OCI-LY1 (cell line): ENCODE results near the gene UGCG.
A peak's percentile ranks its signal among the peaks of the same experiment; 100 is the strongest.

Source experiments
- H2AFZ ChIP-seq: fragments of 200-600 bp; sonication (generic), shearing (Covaris generic); 2 replicates; pipeline ENCODE4 v1.6.0; 2014; ENCODE audit warnings: antibody characterized with exemption, mild to moderate bottlenecking, low read length
- H3F3A ChIP-seq: fragments of 200-600 bp; sonication (generic), shearing (Covaris generic); 2 replicates; pipeline ENCODE4 v1.6.0; 2014; ENCODE audit warnings: mild to moderate bottlenecking, antibody characterized with exemption, low read length, moderate library complexity; ENCODE audit not compliant: insufficient read depth
- H3K27ac ChIP-seq: fragments of 200-600 bp; sonication (generic); 2 replicates; pipeline ENCODE4 v1.5.1; 2014; ENCODE audit warnings: low read length, mixed run types, mild to moderate bottlenecking, low read depth; ENCODE audit not compliant: poor library complexity, severe bottlenecking
- H3K27me3 ChIP-seq: fragments of 200-600 bp; sonication (generic); 2 replicates; pipeline ENCODE4 v1.6.0; 2014; ENCODE audit warnings: antibody characterized with exemption, mild to moderate bottlenecking, low read length, moderate library complexity; ENCODE audit not compliant: insufficient read depth
- H3K36me3 ChIP-seq: fragments of 200-600 bp; sonication (generic); 2 replicates; pipeline ENCODE4 v1.6.1; 2014; ENCODE audit warnings: mild to moderate bottlenecking, antibody characterized with exemption, low read length, moderate library complexity, mixed read lengths; ENCODE audit not compliant: insufficient read depth
- H3K4me1 ChIP-seq: fragments of 200-600 bp; sonication (generic); 2 replicates; pipeline ENCODE4 v1.5.1; 2014; ENCODE audit warnings: mild to moderate bottlenecking, low read length, moderate library complexity; ENCODE audit not compliant: insufficient read depth, severe bottlenecking
- H3K4me2 ChIP-seq: fragments of 200-600 bp; sonication (generic), shearing (Covaris generic); 2 replicates; pipeline ENCODE4 v1.6.1; 2014; ENCODE audit warnings: low read length
- H3K4me3 ChIP-seq: fragments of 200-600 bp; sonication (generic); 2 replicates; pipeline ENCODE4 v1.5.1; 2014; ENCODE audit warnings: low read length, low read depth, mild to moderate bottlenecking, mixed read lengths; ENCODE audit not compliant: poor library complexity, severe bottlenecking
- H3K79me2 ChIP-seq: fragments of 200-600 bp; shearing (Covaris generic); 2 replicates; pipeline ENCODE4 v1.6.1; 2016; ENCODE audit warnings: mixed run types, low read length, mixed read lengths; ENCODE audit not compliant: insufficient read depth
- H3K9ac ChIP-seq: fragments of 200-600 bp; sonication (generic), shearing (Covaris generic); 2 replicates; pipeline ENCODE4 v1.6.1; 2014; ENCODE audit warnings: mild to moderate bottlenecking, low read length, mixed read lengths
- H3K9me2 ChIP-seq: fragments of 200-600 bp; sonication (generic), shearing (Covaris generic); 2 replicates; pipeline ENCODE4 v1.6.1; 2014; ENCODE audit warnings: low read depth, mild to moderate bottlenecking, low read length, mixed read lengths
- H3K9me3 ChIP-seq: fragments of 200-600 bp; shearing (Covaris generic); 2 replicates; pipeline ENCODE4 v1.6.1; 2014; ENCODE audit warnings: low read length, mixed read lengths
- H4K20me1 ChIP-seq: fragments of 200-600 bp; sonication (generic), shearing (Covaris generic); 2 replicates; pipeline ENCODE4 v1.6.0; 2016; ENCODE audit warnings: mild to moderate bottlenecking, low read length; ENCODE audit not compliant: insufficient read depth
- CTCF ChIP-seq: fragments of 200-600 bp; sonication (generic), shearing (Covaris generic); IDR thresholded peaks from 2 replicates; pipeline ENCODE4 v1.5.1; 2017; ENCODE audit warnings: mild to moderate bottlenecking, antibody characterized with exemption, low read length, moderate library complexity, mixed read lengths
- EZH2 ChIP-seq: fragments of 200-600 bp; sonication (generic), shearing (Covaris generic); IDR thresholded peaks from 2 replicates; pipeline ENCODE4 v1.8.0; 2017; ENCODE audit warnings: borderline replicate concordance, mixed run types, mild to moderate bottlenecking, antibody characterized with exemption, low read length, moderate library complexity, mixed read lengths

UGCG gene

GRCh38 chr9:111970827-111971226 is 74.2 kb downstream of the UGCG start:
- no peaks in the 10 kb centered on the region for H3F3A ChIP-seq
- no peaks in the 10 kb centered on the region for H3K79me2 ChIP-seq
- H3K9me2 ChIP-seq = no peaks in the 10 kb centered on the region
- no peak overlapping the region for H3K9ac ChIP-seq
- no peak overlapping the region for H3K4me2 ChIP-seq
- TF ChIP-seq CTCF (no peak), EZH2 (no peak)
- H2AFZ ChIP-seq = no peak overlapping the region
- no peaks in the 10 kb centered on the region for H3K27me3 ChIP-seq
- no peak overlapping the region for H3K27ac ChIP-seq
- H4K20me1 ChIP-seq = no peaks in the 10 kb centered on the region
- no peaks in the 10 kb centered on the region for H3K9me3 ChIP-seq
- H3K4me1 ChIP-seq = peaks cover 4% of the 10 kb centered on the region
- H3K36me3 ChIP-seq = no peaks in the 10 kb centered on the region
- no peak overlapping the region for H3K4me3 ChIP-seq

- Histone ChIP-seq H3K27ac (no peak overlapping the region), H3K4me2 (no peak overlapping the region)
- no peak for TF ChIP-seq EZH2
- TF ChIP-seq CTCF = no peak
These were observed 77.6 kb downstream of the UGCG start for GRCh38 chr9:111974092-111974681.

GRCh38 chr9:111975709-111976108 is 79.1 kb downstream of the UGCG start:
- no peak overlapping the region for H3K9ac ChIP-seq
- H3F3A ChIP-seq = no peaks in the 10 kb centered on the region
- no peak overlapping the region for H3K4me2 ChIP-seq
- no peak overlapping the region for H3K27ac ChIP-seq
- no peaks in the 10 kb centered on the region for H3K27me3 ChIP-seq
- H4K20me1 ChIP-seq = no peaks in the 10 kb centered on the region
- H3K9me3 ChIP-seq = no peaks in the 10 kb centered on the region
- no peak for TF ChIP-seq EZH2
- peak; percentile 60 for TF ChIP-seq CTCF
- H3K36me3 ChIP-seq = no peaks in the 10 kb centered on the region
- H3K4me3 ChIP-seq = no peak overlapping the region
- no peaks in the 10 kb centered on the region for H3K79me2 ChIP-seq
- H3K4me1 ChIP-seq = peaks cover 8% of the 10 kb centered on the region
- H2AFZ ChIP-seq = no peak overlapping the region
- H3K9me2 ChIP-seq = no peaks in the 10 kb centered on the region

More at GRCh38 chr9:111974092-111974681, 77.6 kb downstream of the UGCG start:
- no peak overlapping the region for H3K4me3 ChIP-seq
- H3F3A ChIP-seq = no peaks in the 10 kb centered on the region
- no peaks in the 10 kb centered on the region for H3K27me3 ChIP-seq
- H3K9ac ChIP-seq = no peak overlapping the region
- no peaks in the 10 kb centered on the region for H3K9me2 ChIP-seq
- H3K36me3 ChIP-seq = no peaks in the 10 kb centered on the region
- no peaks in the 10 kb centered on the region for H4K20me1 ChIP-seq
- H3K79me2 ChIP-seq = no peaks in the 10 kb centered on the region
- H2AFZ ChIP-seq = no peak overlapping the region
- no peaks in the 10 kb centered on the region for H3K9me3 ChIP-seq
- H3K4me1 ChIP-seq = peaks cover 8% of the 10 kb centered on the region
